GM18867 (cell line): ENCODE measurements around the gene ASB16.
"Not testable (repeated sequence)": the region's sequence is repeated elsewhere in the genome, so short reads cannot be mapped to it uniquely, and the experiment has no call there.

Experiments
- ATAC-seq: cut with Tn5 transposase; IDR thresholded peaks from one replicate; pipeline ENCODE4 v1.9.1; 2021; ENCODE audit warnings: mild to moderate bottlenecking, moderate library complexity; ENCODE audit not compliant: unreplicated experiment

ASB16 gene, protein sequence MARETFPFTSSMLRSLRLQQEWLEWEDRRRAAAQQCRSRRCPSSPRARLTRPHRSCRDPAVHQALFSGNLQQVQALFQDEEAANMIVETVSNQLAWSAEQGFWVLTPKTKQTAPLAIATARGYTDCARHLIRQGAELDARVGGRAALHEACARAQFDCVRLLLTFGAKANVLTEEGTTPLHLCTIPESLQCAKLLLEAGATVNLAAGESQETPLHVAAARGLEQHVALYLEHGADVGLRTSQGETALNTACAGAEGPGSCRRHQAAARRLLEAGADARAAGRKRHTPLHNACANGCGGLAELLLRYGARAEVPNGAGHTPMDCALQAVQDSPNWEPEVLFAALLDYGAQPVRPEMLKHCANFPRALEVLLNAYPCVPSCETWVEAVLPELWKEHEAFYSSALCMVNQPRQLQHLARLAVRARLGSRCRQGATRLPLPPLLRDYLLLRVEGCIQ

DNA sequence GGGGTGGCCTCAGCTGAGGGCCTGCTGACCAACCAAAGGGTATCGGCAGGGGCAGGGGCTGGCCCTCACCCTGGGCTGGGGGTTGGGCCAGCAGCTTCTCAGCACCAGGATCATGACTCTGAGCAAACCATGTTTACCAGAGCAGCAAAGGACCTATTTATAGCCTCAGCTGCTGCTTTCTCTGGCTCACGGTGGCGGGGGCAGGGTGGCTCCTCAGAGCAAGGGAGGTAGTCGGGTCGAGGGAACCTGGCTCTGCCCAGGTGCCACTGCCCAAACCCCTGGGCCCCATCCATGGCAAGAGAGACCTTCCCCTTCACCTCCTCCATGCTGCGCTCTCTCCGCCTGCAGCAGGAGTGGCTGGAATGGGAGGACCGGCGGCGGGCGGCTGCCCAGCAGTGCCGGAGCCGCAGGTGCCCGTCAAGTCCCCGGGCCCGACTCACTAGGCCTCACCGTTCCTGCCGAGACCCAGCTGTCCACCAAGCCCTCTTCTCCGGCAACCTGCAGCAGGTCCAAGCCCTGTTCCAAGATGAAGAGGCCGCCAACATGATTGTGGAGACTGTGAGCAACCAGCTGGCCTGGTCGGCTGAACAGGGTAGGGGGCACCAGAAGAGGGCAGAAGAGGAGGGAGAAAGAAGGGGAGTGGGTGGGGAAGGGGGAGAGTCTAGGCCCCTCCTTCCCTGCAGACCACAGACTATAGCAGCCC lies at the start of gene ASB16:
Gene ASB16, plus strand, starts transcription at position 206 of the 703 bp plus-strand sequence. Its CDS starts 86 bp downstream, at position 292.
- ATAC-seq, result no peak

DNA sequence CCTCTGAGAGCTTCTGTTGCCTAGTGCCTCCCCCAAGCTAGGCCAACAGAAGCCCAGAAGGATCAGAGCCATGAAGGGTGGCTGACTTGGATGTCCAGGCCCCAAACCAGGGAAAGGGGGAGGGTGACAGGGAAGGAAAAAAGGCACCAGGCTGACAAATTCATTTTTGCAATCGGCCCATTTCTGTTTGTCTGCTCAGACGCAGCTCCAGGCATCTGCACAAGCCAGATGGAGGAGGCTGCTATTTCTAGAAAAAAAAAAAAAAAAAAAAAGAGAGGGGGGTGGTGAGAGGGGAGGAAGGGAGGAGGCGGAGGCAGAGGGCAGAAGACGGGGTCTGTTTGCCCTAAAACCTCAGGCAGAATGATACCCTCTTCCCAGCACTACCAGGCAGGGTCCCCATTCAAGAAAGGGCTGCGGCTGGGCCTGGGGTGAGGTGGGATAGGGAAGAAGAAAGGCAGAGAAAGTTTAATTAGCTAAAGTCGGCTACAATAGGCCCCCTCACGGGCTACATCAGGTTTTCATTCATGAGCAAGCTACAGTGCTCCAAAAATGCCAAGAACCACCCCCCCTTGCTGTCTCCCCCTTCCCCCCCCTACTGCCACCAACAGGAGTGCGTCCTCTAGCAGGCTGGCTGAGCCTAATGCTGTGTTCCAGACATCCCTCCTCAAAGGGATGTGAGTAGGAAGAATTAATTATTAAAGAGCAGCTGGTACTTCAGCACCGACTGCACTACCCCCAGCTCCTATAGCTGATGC lies 49.5 kb upstream of the ASB16 start:
- no peak for ATAC-seq

DNA sequence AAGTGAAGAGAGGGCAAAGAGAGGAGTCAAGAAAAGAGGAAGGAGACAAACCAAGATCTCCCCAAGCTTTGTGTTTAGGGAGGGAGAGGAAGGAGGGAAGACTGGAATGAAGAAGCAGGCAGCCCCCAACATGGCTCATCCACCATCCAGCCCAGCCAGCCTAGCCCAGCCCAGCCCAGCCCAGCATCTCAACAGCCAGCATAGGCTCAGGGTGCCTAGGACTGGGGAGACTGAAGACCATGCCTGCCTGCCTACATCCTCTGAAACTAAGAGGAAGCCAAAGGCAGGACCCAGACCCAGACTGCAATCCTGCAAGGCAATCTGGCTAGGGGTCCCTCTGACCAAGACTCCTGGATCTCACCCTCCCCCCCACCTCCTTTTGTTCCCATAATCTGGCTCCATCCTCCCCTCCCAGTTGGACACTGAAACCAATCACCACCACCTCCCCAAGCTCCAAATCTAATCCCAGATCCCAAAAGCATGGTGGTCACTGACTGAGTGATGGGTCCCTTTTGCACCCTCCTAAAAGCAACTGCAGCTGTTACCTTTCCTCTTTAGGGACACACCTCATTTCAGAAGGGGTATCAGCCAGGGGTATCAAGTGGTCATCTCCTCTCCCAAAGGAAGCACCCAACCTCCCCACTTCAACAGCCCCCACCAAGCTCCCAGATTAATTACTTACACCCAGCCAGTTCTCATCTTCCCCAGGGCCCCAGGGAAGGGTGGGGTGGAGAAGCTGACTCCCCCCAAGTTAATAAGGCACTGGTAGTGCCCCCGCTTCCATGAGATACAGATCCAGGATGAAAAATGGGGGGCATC lies 48.3 kb upstream of the ASB16 start:
- ATAC-seq, result no peak

DNA sequence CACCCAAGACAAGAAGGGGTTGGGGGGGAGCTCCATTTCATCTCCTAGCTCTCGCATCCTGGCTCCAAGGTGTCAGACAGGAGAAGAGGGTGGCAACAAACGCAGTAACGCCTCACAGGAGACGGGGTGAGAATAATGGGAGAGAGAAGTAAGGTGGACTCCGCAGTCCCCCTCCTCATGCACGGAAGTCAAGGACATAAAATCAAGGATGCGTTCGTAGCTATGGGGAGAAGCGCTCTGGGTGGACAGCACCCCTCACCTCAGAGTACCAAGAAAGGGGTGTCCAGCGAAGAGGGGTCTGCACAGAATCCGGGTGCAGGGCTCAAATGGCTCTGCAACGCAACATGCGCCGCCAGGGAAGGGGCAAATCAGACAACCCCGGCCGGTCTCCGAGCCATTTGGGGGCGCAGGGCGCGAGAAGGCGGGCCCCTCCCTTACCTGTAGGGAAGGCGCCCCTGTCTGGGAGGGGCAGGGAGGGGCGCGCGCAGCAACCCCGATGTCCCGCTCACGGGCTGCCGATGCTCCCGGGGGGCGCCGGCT lies 47.6 kb upstream of the ASB16 start:
- peak; percentile 14 for ATAC-seq

DNA sequence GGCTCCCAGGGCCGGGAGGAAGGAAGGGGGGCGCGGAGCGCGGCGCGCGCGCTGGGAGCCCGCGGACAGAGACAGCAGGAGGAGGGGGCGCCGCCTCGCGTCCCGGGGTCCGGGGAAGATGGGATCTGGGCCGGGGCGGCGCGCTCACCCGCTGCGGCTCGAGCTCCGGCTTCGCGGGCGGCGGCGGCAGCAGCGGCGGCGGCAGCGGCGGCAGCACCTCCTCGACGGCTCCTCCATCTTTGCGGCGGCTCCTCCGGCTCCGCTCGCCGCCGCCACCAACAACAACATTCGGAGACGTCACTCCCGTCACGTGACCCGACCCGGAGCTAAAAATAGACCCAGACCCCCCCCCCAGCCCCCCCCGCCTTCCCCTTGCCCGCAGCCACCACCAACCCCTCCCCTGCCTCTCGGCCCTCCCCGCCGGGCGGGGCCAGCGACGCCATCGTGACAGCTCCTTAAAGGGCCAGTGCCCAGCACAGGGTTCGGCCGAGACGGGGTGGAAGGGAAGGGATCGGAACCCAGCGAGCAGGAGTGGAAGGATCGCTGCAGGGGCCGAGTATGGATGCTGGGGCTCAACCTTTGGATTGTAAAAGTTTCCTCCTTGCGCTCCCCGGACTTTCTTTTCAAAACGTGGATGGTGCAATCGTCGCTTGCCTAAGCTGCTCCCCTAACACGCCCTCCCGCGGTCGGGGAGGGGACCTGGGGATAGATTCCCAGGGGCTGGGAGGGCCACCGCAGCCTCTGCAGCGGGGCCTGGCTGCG lies 47.0 kb upstream of the ASB16 start, which contains the start of gene HDAC5:
Gene HDAC5, minus strand, starts transcription at position 286 of the 762 bp plus-strand sequence. CDS start 6,126 bp downstream, outside the sequence.
- ATAC-seq, result peak; percentile 93

DNA sequence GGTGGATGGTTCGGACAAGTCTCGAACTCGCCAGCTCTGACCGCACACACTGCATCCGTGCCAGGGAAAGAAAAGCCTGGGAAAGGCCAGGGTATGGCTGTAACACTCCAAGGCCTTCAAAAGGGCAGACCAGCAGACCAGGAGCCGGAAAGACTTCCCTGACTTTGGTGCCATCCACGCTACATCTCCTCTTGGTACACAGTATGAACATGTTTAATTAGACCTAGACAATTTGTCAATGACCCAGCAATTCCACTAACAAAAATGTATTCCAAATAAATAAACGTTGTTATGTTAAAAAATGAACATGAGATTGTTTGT lies 46.4 kb upstream of the ASB16 start:
- ATAC-seq, result no peak

DNA sequence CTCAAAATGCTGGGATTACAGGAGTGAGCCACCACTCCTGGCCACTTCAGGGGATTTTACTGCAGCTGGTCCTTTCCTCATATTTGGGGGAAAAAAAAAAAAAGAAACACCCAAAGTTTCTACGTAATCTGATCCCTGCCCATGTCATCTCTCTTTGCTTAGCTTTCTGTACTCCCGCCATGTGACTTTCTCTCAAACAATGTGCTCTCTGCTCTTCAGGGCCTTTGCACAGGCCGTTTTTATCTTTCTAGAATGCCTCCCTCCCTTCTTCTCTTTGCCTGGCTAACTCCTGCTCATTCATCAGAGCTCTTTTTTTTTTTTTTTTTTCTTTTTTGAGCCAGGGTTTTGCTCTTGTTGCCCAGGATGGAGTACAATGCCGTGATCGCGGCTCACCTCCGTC lies 42.1 kb upstream of the ASB16 start:
- no peak for ATAC-seq

DNA sequence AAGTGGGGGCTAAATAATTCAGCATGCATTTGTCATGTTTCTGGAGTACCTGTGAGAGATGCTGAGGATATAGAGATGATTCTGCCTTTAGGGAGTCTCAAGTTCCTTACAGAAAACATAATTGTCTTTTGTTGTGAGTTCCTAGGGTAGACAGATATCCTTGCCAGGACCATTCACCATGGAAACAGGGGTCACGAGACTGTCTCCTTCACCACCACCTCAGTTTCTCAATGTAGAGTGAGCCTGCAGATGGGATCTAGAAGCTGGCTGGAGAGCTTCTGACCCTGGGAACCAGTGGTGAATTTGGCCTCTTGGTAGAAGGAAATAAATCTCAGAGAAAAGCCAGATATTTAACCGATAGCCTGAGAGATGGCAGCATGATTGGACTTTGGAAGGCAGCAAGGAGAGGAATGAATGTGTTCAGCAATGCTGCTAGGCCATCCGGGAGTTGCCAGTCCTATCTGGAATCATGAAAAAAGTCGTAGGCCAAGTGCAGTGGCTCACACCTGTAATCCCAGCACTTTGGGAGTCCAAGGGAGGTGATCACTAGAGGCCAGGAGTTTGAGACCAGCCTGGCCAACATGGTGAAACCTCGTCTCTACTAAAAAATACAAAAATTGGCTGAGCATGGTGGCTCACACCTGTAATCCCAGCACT lies 39.7 kb upstream of the ASB16 start:
- ATAC-seq, result no peak

DNA sequence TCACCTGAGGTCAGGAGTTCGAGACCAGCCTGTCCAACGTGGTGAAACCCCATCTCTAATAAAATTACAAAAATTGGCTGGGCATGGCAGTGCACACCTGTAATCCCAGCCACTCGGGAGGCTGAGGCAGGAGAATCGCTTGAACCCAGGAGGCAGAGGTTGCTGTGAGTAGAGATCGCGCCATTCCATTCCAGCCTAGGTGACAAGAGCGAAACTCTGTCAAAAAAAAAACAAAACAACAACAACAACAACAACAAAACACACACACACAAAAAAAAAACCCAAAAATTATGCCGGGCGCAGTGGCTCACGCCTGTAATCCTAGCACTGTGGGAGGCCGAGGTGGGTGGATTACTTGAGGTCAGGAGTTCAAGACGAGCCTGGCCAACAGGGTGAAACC lies 39.1 kb upstream of the ASB16 start:
- not testable (repeated sequence) for ATAC-seq

DNA sequence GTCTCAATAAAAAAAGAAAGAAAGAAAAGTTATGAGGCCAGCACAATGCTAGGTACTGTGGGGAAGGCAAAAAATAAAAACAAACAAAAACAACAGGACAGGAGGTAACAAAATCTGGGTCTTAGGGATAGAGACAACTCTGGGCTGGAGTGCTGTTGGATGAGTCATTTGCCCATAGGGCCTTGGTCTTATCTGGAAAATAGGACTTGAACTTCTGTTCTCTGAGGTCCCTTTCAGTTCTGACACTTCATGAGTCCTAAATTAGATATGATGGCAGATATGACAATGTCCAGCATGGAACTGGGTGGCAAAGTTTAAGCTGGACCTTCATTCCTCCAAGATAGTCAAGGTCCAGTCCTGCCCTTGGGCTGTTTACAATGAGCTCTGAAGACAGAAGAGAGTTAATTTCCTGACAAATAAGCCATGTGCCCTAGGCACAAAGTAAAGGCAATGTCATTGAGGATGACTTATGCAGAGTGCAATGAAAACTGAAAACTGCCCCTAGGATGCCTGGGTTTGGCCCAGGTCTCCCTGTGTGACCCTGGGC lies 38.2 kb upstream of the ASB16 start:
- no peak for ATAC-seq

DNA sequence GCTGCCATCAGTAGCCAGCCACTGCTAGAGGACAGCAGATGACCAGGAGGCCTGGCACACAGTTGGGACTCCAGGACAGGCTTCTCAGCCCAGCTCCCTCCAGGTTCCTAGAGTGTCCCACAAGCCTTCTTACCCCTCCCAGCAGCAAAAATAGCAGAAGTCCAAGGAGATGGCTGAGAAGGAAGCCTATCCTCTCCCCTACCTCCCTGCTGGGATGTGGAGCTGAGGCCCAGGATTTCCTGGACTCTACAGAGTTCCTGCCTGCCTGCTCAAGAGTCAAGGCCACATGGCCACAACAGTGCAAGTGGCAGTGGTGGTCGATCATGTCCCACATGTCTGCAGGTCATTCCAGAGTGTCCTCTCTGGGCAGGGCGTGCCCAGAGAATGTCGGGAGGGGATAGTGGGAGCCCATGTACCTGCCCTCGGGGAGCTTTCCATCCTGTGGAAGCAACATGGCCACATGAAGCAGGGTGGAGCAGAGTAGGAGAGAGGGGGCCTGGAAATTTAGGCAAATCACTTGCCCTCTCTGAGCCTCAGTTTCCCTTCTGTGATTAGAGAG lies 36.5 kb upstream of the ASB16 start:
- no peak for ATAC-seq

DNA sequence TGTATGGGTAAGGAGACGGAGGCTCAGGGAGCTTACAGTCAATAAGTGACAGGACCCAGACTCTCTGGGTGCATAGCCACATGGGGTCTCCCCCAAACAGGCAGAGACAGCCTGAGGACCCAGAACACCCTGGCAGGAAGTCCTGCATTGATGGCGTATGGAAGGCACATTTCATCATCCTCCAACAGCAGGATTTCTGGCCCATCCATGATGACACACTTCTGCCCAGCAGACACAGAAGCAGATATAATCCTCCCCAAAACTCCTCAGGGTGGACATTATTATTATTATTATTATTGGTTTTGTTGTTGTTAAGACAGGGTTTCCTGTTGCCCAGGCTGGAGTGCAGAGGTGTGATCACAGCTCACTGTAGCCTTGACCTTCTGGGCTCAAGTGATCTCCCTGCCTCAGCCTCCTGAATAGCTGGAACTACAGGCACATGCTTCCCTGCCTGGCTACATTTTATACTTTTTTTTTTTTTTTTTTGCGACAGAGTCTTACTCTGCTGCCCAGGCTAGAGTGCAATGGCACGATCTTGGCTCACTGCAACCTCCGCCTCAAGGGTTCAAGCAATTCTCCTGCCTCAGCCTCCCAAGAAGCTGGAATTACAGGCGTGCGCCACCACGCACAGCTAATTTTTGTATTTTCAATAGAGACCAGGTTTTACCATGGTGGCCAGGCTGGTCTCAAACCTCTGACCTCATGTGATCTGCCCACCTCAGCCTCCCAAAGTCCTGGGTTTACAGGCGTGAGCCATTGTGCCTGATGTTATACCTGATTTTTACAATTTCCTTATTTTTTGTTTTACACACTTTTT lies 35.5 kb upstream of the ASB16 start:
- no peak for ATAC-seq

DNA sequence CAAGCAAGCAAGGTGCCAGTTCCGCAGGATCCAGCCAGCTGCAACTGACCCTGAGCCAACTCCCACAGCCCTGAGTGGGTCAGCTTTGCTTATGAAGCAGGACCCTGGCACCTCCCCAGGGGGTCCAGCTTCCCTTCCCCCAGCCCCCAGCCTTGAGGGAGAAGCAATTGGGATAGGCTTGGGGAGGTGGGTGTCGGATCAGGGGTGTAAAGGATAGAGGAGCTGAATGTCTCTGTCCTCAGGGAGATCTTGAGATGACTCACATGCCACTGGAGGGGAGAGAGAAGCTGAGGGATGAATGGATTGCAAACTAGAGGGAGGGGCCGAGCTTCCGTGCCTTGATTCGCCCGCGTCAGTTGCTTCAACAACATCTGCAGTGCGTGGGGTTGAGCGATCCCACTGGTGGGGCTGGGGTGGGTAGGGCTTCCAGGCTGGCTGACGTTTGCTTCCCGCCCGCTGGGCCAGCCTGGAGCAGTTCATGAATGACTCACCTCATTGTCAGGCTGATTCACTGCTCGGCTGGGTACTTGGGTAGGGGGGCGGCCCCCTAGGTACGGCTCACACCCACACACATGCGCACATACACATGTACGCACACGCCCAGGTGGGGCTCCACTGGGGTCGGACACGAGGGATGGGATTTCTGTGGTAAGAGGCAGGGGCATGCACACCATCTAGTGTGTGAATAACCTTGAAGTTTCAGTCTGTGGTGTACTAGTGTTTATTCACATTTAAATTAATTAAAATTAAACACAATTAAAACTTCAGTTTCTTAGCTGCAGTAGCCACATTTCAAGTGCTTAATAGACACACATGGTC lies 32.4 kb upstream of the ASB16 start:
- ATAC-seq, result no peak

DNA sequence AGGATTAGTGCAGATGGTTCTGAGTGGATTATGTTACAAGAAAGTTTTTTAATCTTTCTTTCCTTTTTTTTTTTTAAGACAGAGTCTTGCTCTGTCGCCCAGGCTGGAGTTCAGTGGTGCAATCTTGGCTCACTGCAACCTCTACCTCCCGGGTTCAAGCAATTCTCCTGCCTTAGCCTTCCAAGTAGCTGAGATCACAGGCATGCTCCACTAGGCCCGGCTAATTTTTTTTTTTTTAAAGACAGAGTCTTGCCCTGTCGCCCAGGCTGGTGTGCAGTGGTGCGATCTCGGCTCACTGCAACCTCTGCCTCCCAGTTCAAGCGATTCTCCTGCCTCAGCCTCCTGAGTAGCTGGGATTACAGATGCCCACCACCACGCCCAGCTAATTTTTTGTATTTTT lies 26.6 kb upstream of the ASB16 start:
- ATAC-seq, result not testable (repeated sequence)

DNA sequence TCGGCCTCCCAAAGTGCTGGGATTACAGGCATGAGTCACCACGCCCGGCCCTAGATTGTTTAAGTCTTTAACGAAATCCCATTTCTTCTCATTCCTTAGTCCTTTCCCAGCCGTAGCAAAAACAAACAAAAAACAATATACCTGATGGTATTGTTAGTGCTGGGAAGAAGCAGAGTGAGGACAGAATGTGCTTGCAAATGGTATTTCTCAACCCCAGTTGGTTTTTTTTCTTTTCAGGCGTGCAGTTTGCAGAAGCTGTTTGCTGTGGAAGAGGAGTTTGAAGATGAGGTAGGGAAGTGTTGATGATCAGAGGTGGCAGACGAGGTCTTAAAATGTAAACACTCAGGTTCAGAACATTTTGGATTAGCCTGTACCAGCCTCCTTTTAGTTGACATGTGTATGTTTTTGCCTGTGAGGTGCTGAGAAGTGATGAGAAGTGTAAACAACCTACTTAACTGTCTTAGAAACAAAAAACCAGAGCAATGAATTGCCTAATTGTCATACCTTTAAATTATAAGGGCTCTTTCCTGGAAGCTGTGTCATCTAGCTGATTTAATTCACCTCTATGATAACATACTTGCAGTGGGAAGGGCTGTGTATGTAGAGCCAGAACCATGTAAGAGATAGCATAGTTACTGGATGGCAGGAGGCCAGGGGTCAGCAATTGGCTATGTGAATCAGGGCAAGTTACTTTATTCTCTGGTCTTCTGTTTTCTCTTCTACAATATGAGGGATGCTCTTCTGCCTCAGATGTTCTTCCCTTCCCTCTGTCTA lies 25.4 kb upstream of the ASB16 start:
- no peak for ATAC-seq
